IMR-90 (cell line): ENCODE measurements around the gene KDSR. TPM values are rescaled to one million over a fixed set of nuclear protein-coding genes. Genes with fewer than 3 reads are reported as not detected.

Source experiments
- ATAC-seq: fragments of 200-7000 bp; cut with Tn5 transposase; 2 replicates; pipeline ENCODE4 v1.9.1; 2020; ENCODE audit warnings: low read depth, mild to moderate bottlenecking, moderate library complexity
- BruUV-seq: library from RNA; stranded (reverse); fragments of 400-500 nt; replicated peaks from 2 replicates; lab custom pipeline; 2021; lab: Mats Ljungman, UMichigan
- CTCF ChIA-PET: fragments of 300-600 bp; formaldehyde crosslinking; extraction: SDS; loops from one replicate; lab custom pipeline; 2021; ENCODE audit warnings: antibody characterized with exemption; lab: Yijun Ruan, JAX
- POLR2A ChIA-PET: fragments of 300-600 bp; sonication (Branson Sonifier 250); formaldehyde crosslinking; loops from one replicate; lab custom pipeline; 2022; ENCODE audit warnings: antibody characterized with exemption; ENCODE audit not compliant: unreplicated experiment; lab: Charles Lee
- DNase-seq: peaks from one replicate; pipeline ENCODE4 v3.0.0; 2013
- H2AFZ ChIP-seq: replicated peaks from 2 replicates; pipeline ENCODE3; 2013; ENCODE audit warnings: low read length, mild to moderate bottlenecking; ENCODE audit not compliant: poor library complexity
- H2AK5ac ChIP-seq: 2 replicates; pipeline ENCODE4 v1.6.1; 2013; ENCODE audit warnings: low read depth, low read length, inconsistent platforms
- H2AK9ac ChIP-seq: replicated peaks from 2 replicates; pipeline ENCODE3; 2013; ENCODE audit warnings: mild to moderate bottlenecking, low read depth, low read length, moderate library complexity; ENCODE audit not compliant: poor library complexity
- H2BK120ac ChIP-seq: 2 replicates; pipeline ENCODE4 v1.6.1; 2013; ENCODE audit warnings: low read depth, low read length, inconsistent platforms
- H2BK15ac ChIP-seq: 3 replicates; pipeline ENCODE4 v1.6.1; 2013; ENCODE audit warnings: low read depth, low read length, inconsistent platforms
- H2BK20ac ChIP-seq: 2 replicates; pipeline ENCODE4 v1.6.1; 2013; ENCODE audit warnings: low read depth, mild to moderate bottlenecking, inconsistent platforms, low read length, moderate library complexity
- H2BK5ac ChIP-seq: 2 replicates; pipeline ENCODE4 v1.6.1; 2013; ENCODE audit warnings: mild to moderate bottlenecking, low read depth, low read length, inconsistent platforms; ENCODE audit not compliant: poor library complexity, severe bottlenecking
- H3K14ac ChIP-seq: replicated peaks from 2 replicates; pipeline ENCODE4 v1.6.1; 2013; ENCODE audit warnings: low read depth, low read length, inconsistent platforms
- H3K18ac ChIP-seq: 2 replicates; pipeline ENCODE4 v1.6.1; 2013; ENCODE audit warnings: low read depth, low read length, control low read depth
- H3K23ac ChIP-seq: 2 replicates; pipeline ENCODE4 v1.6.1; 2013; ENCODE audit warnings: low read depth, low read length, inconsistent platforms
- H3K27ac ChIP-seq: 2 replicates; pipeline ENCODE4 v1.5.1; 2013; ENCODE audit warnings: mild to moderate bottlenecking, control low read depth, low read length; ENCODE audit not compliant: insufficient read depth
- H3K27me3 ChIP-seq: 2 replicates; pipeline ENCODE4 v1.6.1; 2013; ENCODE audit warnings: low read length; ENCODE audit not compliant: control insufficient read depth, insufficient read depth
- H3K36me3 ChIP-seq: 2 replicates; pipeline ENCODE4 v1.6.1; 2013; ENCODE audit warnings: low read length, mixed read lengths; ENCODE audit not compliant: control insufficient read depth, insufficient read depth
- H3K4ac ChIP-seq: 2 replicates; pipeline ENCODE4 v1.6.1; 2013; ENCODE audit warnings: low read depth, low read length, inconsistent platforms
- H3K4me1 ChIP-seq: 2 replicates; pipeline ENCODE4 v1.6.1; 2013; ENCODE audit warnings: low read length, mixed read lengths; ENCODE audit not compliant: control insufficient read depth, insufficient read depth
- H3K4me2 ChIP-seq: 2 replicates; pipeline ENCODE4 v1.6.1; 2013; ENCODE audit warnings: low read depth, mild to moderate bottlenecking, control low read depth, low read length, moderate library complexity
- H3K4me3 ChIP-seq: 2 replicates; pipeline ENCODE4 v1.5.1; 2013; ENCODE audit warnings: low read depth, mild to moderate bottlenecking, control low read depth, low read length, moderate library complexity; ENCODE audit not compliant: insufficient read depth
- H3K56ac ChIP-seq: 2 replicates; pipeline ENCODE4 v1.6.1; 2013; ENCODE audit warnings: low read length, inconsistent platforms; ENCODE audit not compliant: insufficient read depth; ENCODE audit errors: extremely low read depth
- H3K79me1 ChIP-seq, 2 experiments: 2 replicates each; pipeline ENCODE4 v1.6.1; 2013; ENCODE audit warnings: low read length in 2 of 2, inconsistent platforms in 1 of 2, low read depth in 1 of 2
- H3K9ac ChIP-seq: 2 replicates; pipeline ENCODE4 v1.6.1; 2013; ENCODE audit warnings: low read depth, low read length, control low read depth
- H3K9me1 ChIP-seq: 2 replicates; pipeline ENCODE4 v1.6.1; 2013; ENCODE audit warnings: low read length, inconsistent platforms; ENCODE audit not compliant: insufficient read depth
- H3K9me3 ChIP-seq: 2 replicates; pipeline ENCODE4 v1.6.1; 2013; ENCODE audit warnings: low read length; ENCODE audit not compliant: control insufficient read depth, insufficient read depth
- H4K20me1 ChIP-seq: 2 replicates; pipeline ENCODE4 v1.6.1; 2013; ENCODE audit warnings: low read length, inconsistent platforms; ENCODE audit not compliant: insufficient read depth
- H4K5ac ChIP-seq: 2 replicates; pipeline ENCODE4 v1.6.1; 2013; ENCODE audit warnings: mild to moderate bottlenecking, low read depth, low read length, control low read depth
- H4K8ac ChIP-seq, 2 experiments: 2 replicates each; pipeline ENCODE4 v1.6.1; 2013; ENCODE audit warnings: low read depth in 2 of 2, low read length in 2 of 2, control low read depth in 1 of 2, inconsistent platforms in 1 of 2
- H4K91ac ChIP-seq: 2 replicates; pipeline ENCODE4 v1.6.1; 2013; ENCODE audit warnings: low read depth, low read length, inconsistent platforms; ENCODE audit not compliant: insufficient read depth
- BHLHE40 ChIP-seq: fragments of 150-350 bp; IDR thresholded peaks from 2 replicates; pipeline ENCODE4 v1.6.1; 2016; ENCODE audit warnings: mild to moderate bottlenecking, low read depth, low read length
- CHD1 ChIP-seq: IDR thresholded peaks from 2 replicates; pipeline ENCODE4 v1.6.1; 2012; ENCODE audit warnings: low read depth, low read length, improper control_type of control experiment
- RFX5 ChIP-seq: IDR thresholded peaks from 2 replicates; pipeline ENCODE4 v1.8.0; 2012; ENCODE audit warnings: low read depth, mild to moderate bottlenecking, low read length, moderate library complexity
- WGBS, 2 experiments: methylation state at CpG; one replicate each; pipeline versions ENCODE4 v1.1.5 to v1.1.7; 2013; ENCODE audit warnings: missing lambda C conversion rate in 2 of 2; ENCODE audit not compliant: insufficient read length in 1 of 2; ENCODE audit errors: extremely low coverage in 2 of 2; 5-methylcytosine and 5-hydroxymethylcytosine counted together
- dilution Hi-C: fragments of 300-500 bp; cut with HindIII; formaldehyde crosslinking; loops from one replicate; pipeline ENCODE4 v1.14.3; 2018; ENCODE audit warnings: low sequenced_read_pairs; ENCODE audit not compliant: unreplicated experiment
- in situ Hi-C: fragments of 300-500 bp; cut with MboI; formaldehyde crosslinking; loops from 3 replicates; pipeline ENCODE4 v1.14.3; 2019; ENCODE audit warnings: low sequenced_read_pairs, inconsistent platforms, mixed read lengths
- intact Hi-C: fragments of 100-400 bp; cut with micrococcal nuclease; formaldehyde crosslinking; loops from 2 replicates; pipeline ENCODE4 v1.10.0; 2022
- polyA plus RNA-seq, 3 experiments: library from polyadenylated mRNA; depleted of rRNA; stranded (reverse); fragments of >200 nt; gene quantifications; 2 replicates each; pipeline ENCODE4 v1.2.3, GENCODE V29; 2012; ENCODE audit warnings: low replicate concordance in 1 of 3
- total RNA-seq: library from RNA; depleted of rRNA; stranded (reverse); fragments of >200 nt; gene quantifications from 2 replicates; pipeline ENCODE4 v1.2.3, GENCODE V29; 2012
- TF ChIP-seq, protein P1 (sequence below): conservative IDR thresholded peaks from 2 replicates; pipeline ENCODE4 v1.5.1; 2012; ENCODE audit warnings: mild to moderate bottlenecking, low read depth, low read length, improper control_type of control experiment
- TF ChIP-seq, protein P2 (sequence below): fragments of 150-350 bp; IDR thresholded peaks from 2 replicates; pipeline ENCODE4 v1.6.1; 2016; ENCODE audit warnings: low read depth, mild to moderate bottlenecking, low read length, moderate library complexity, borderline replicate concordance
- TF ChIP-seq, protein P3 (sequence below): fragments of 150-350 bp; IDR thresholded peaks from 2 replicates; pipeline ENCODE4 v1.6.1; 2017; ENCODE audit warnings: mild to moderate bottlenecking, antibody characterized with exemption, low read length, low read depth

KDSR gene
- total and polyA plus RNA-seq, 2 of the 4 experiments (the other 2 are of a cell fraction): 21.5 to 21.9 TPM

DNA sequence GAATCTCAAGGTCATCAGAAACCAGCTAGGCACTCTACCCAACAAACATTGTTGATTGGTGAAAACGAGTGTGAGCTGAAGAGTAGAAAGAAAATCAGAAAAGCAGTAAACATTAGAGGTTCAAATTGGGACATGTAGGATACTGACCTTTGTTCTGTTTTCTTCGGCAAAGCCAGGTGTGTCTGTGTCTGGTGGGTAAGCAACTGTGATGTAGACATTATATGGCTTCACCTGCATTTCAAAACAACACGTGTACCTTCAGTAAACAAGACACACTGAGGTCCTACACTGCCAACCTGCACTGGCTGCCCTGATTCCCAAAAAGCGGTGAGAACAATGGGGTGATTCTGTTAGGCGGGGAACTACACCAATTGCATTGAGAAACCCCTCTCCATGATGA lies 22.7 kb downstream of the KDSR start:
- DNase-seq (no peak), ATAC-seq (no peak)
- Histone ChIP-seq H3K4me2 (no peak overlapping the region), H3K4ac (no peak overlapping the region), H2AK5ac (no peak overlapping the region), H3K27ac (no peak overlapping the region), H2BK5ac (no peak overlapping the region), H4K5ac (no peak overlapping the region), H3K9me1 (no peaks in the 10 kb centered on the region), H3K4me3 (no peak overlapping the region), H2BK15ac (no peak overlapping the region), H3K23ac (no peak overlapping the region), H3K79me1 (peaks cover 14 to 23% of the 10 kb centered on the region in 2 experiments; a peak in 2 of 4 replicates), H2AK9ac (no peak overlapping the region), H3K27me3 (no peaks in the 10 kb centered on the region), H2AFZ (no peak overlapping the region), H3K4me1 (no peaks in the 10 kb centered on the region), H4K20me1 (no peaks in the 10 kb centered on the region; the same call in 1 of the 2 replicates), H3K36me3 (peaks cover 43% of the 10 kb centered on the region), H3K18ac (no peak overlapping the region), H2BK120ac (no peak overlapping the region), H4K8ac (no peak overlapping the region), H3K9ac (no peak overlapping the region), H3K56ac (no peak overlapping the region), H3K14ac (no peak overlapping the region), H3K9me3 (no peaks in the 10 kb centered on the region), H4K91ac (no peak overlapping the region), H2BK20ac (no peak overlapping the region)
- TF ChIP-seq RFX5: no peak
- TF ChIP-seq, protein P1, sequence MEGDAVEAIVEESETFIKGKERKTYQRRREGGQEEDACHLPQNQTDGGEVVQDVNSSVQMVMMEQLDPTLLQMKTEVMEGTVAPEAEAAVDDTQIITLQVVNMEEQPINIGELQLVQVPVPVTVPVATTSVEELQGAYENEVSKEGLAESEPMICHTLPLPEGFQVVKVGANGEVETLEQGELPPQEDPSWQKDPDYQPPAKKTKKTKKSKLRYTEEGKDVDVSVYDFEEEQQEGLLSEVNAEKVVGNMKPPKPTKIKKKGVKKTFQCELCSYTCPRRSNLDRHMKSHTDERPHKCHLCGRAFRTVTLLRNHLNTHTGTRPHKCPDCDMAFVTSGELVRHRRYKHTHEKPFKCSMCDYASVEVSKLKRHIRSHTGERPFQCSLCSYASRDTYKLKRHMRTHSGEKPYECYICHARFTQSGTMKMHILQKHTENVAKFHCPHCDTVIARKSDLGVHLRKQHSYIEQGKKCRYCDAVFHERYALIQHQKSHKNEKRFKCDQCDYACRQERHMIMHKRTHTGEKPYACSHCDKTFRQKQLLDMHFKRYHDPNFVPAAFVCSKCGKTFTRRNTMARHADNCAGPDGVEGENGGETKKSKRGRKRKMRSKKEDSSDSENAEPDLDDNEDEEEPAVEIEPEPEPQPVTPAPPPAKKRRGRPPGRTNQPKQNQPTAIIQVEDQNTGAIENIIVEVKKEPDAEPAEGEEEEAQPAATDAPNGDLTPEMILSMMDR: no peak
- TF ChIP-seq CHD1: no peak
- no peak for TF ChIP-seq BHLHE40
- TF ChIP-seq, protein P2, sequence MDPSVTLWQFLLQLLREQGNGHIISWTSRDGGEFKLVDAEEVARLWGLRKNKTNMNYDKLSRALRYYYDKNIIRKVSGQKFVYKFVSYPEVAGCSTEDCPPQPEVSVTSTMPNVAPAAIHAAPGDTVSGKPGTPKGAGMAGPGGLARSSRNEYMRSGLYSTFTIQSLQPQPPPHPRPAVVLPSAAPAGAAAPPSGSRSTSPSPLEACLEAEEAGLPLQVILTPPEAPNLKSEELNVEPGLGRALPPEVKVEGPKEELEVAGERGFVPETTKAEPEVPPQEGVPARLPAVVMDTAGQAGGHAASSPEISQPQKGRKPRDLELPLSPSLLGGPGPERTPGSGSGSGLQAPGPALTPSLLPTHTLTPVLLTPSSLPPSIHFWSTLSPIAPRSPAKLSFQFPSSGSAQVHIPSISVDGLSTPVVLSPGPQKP: no peak
- TF ChIP-seq, protein P3, sequence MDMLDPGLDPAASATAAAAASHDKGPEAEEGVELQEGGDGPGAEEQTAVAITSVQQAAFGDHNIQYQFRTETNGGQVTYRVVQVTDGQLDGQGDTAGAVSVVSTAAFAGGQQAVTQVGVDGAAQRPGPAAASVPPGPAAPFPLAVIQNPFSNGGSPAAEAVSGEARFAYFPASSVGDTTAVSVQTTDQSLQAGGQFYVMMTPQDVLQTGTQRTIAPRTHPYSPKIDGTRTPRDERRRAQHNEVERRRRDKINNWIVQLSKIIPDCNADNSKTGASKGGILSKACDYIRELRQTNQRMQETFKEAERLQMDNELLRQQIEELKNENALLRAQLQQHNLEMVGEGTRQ: no peak
- WGBS, 2 experiments: no CpG with 5 or more reads among the region's 5 CpGs
- BruUV-seq: no TSS peak
- ChIA-PET CTCF (no interaction called here), POLR2A (no interaction called here)
- intact Hi-C loops (no loop called here), in situ Hi-C loops (no loop called here), dilution Hi-C loops (no loop called here)
